ENCODE measurements around the gene LMX1B. TPM values are rescaled to one million over a fixed set of nuclear protein-coding genes. Genes with fewer than 3 reads are reported as not detected.

The LMX1B gene
- total and polyA plus RNA-seq, 2 donors (not counting 3 experiments of a cell fraction or from before 2014, with no cell fraction given) = not detected

DNA sequence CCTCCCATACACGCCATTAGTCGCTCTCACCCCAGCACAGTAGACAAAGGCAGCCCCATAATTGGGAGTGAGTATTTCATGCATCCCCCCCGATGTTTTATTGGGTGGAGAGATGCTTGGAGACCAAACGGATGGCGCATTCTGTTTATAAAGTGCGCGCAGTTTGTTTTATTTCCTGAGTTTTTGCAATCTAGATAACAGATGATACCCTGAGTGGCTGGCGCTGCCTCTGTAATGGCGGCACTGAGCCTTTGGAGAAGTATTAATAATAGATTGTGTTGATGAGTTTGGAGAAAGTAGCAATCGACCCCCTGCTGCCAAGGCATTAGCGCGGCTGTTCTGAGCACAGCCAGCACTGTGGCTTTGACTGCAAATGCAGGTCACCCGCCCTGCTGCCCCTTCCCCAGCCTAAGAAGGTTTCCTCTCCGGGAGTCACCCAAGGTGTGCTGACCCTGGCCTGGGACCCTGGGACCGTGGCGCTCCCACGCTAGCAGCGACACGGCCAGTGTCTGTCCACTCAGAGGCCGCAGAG, 74.3 kb downstream of the LMX1B start:
- H3K4me1 ChIP-seq (ENCODE audit: control insufficient read depth, extremely low read depth, insufficient read depth, low read length) = no peaks in the 10 kb centered on the region
- H3K27me3 ChIP-seq (ENCODE audit: control insufficient read depth in 2 of 2, insufficient read depth in 2 of 2, low read length in 2 of 2) = peaks cover 25 to 28% of the 10 kb centered on the region in 2 experiments
- FAIRE-seq (no peak), DNase-seq (ENCODE audit: low read depth, low spot score) (no peak)
- H2AFZ ChIP-seq (ENCODE audit: low read depth, low read length) = no peak overlapping the region
- dilution Hi-C loops (cut with MboI; ENCODE audit: extremely low pct_ligation_motif_present, low sequenced_read_pairs) = no loop called here
- H3K9me1 ChIP-seq (replicated peaks; ENCODE audit: control insufficient read depth, extremely low read depth, insufficient read depth, low read length) = no peaks in the 10 kb centered on the region
- H3K9me3 ChIP-seq (replicated peaks; ENCODE audit: control insufficient read depth, insufficient read depth, low read length) = no peaks in the 10 kb centered on the region
- ChIA-PET CTCF (interaction anchor here (1.3 to 4.2 kb wide), 4 partner anchors 16 to 94 kb away, joined by 3 to 68 read pairs (median 54); partner anchors contain the start of gene LMX1B), POLR2A (no interaction called here)
- H3K27ac ChIP-seq (ENCODE audit: insufficient read depth, low read depth, low read length) = no peak overlapping the region
- intact Hi-C loops (cut with micrococcal nuclease) = no loop called here
- no peak for TF ChIP-seq EZH2 (IDR thresholded peaks at IDR 0.05; ENCODE audit: borderline replicate concordance, low read depth, low read length, severe bottlenecking)
- no peak for TF ChIP-seq POLR2AphosphoS5 (IDR thresholded peaks at IDR 0.05; ENCODE audit: insufficient read depth, low read depth, low read length)
- no peak for TF ChIP-seq GATA2 (IDR thresholded peaks at IDR 0.05; ENCODE audit: insufficient read depth, insufficient read length, low read depth, low read length)
- TF ChIP-seq CTCF (IDR thresholded peaks at IDR 0.05; ENCODE audit: extremely low read depth in 1 of 2, insufficient read depth in 1 of 2, low read depth in 1 of 2, low read length in 2 of 2) = no peak
- no peak for TF ChIP-seq JUN (IDR thresholded peaks at IDR 0.05; ENCODE audit: borderline replicate concordance, insufficient read depth, insufficient read length, low read depth)
- no peak for TF ChIP-seq FOS (IDR thresholded peaks at IDR 0.05; ENCODE audit: borderline replicate concordance, insufficient read depth, low read length)
- TF ChIP-seq, protein P1, sequence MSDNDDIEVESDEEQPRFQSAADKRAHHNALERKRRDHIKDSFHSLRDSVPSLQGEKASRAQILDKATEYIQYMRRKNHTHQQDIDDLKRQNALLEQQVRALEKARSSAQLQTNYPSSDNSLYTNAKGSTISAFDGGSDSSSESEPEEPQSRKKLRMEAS (IDR thresholded peaks at IDR 0.05; ENCODE audit: insufficient read depth, insufficient read length) = no peak
- no peaks in the 10 kb centered on the region for H4K20me1 ChIP-seq (replicated peaks; ENCODE audit: control insufficient read depth, extremely low read depth, insufficient read depth, low read length)
- no peak overlapping the region for H3K4me2 ChIP-seq (ENCODE audit: insufficient read depth, low read length)
- H3K79me2 ChIP-seq (ENCODE audit: control insufficient read depth, insufficient read depth, low read length) = no peaks in the 10 kb centered on the region
- H3K4me3 ChIP-seq (replicated peaks in 1 of 3; ENCODE audit: insufficient read depth in 1 of 3, low read depth in 1 of 3, low read length in 3 of 3) = no peak overlapping the region
- no peak overlapping the region for H3K9ac ChIP-seq (replicated peaks; ENCODE audit: extremely low read depth, insufficient read depth, low read length)
- H3K36me3 ChIP-seq (ENCODE audit: control insufficient read depth in 2 of 2, extremely low read depth in 1 of 2, insufficient read depth in 2 of 2, low read length in 2 of 2) = no peaks in the 10 kb centered on the region
- BruUV-seq (replicated peaks) = no TSS peak

All from endothelial cell of umbilical vein (primary cell).